H1 (cell line): ENCODE measurements around the gene ASB1. TPM values are rescaled to one million over a fixed set of nuclear protein-coding genes. Genes with fewer than 3 reads are reported as not detected.
A peak's percentile ranks its signal among the peaks of the same experiment; 100 is the strongest.

Source experiments
- CTCF ChIA-PET: fragments of 300-600 bp; sonication (Branson Sonifier 250); formaldehyde crosslinking; loops from one replicate; lab custom pipeline; 2021; ENCODE audit not compliant: partially characterized antibody; lab: Charles Lee
- POLR2A ChIA-PET: fragments of 300-600 bp; sonication (Branson Sonifier 250); formaldehyde crosslinking; loops from one replicate; lab custom pipeline; 2021; ENCODE audit warnings: inconsistent platforms; ENCODE audit not compliant: partially characterized antibody; lab: Charles Lee
- DNase-seq, 2 experiments: peaks; one replicate each; pipeline versions ENCODE4 v3.0.0 to v3.0.0-alpha.2; 2010 to 2022; ENCODE audit warnings: low spot score in 2 of 2, low read depth in 1 of 2, mixed read lengths in 1 of 2
- FAIRE-seq: peaks from 2 replicates; lab custom pipeline; 2011; peaks lifted over from hg19 to GRCh38; lab: Jason Lieb, UNC
- H2AFZ ChIP-seq: 2 replicates; pipeline ENCODE4 v1.8.1; 2012; ENCODE audit warnings: low read length, inconsistent platforms
- H2AK5ac ChIP-seq: 2 replicates; pipeline ENCODE4 v1.6.1; 2013; ENCODE audit warnings: low read depth, low read length
- H2BK120ac ChIP-seq: replicated peaks from 2 replicates; pipeline ENCODE3; 2013; ENCODE audit warnings: low read depth, low read length, inconsistent platforms
- H2BK12ac ChIP-seq: 2 replicates; pipeline ENCODE4 v1.6.1; 2013; ENCODE audit warnings: low read depth, low read length
- H2BK15ac ChIP-seq: 2 replicates; pipeline ENCODE4 v1.6.1; 2013; ENCODE audit warnings: low read length
- H2BK20ac ChIP-seq: 2 replicates; pipeline ENCODE4 v1.6.1; 2013; ENCODE audit warnings: low read length
- H2BK5ac ChIP-seq: 2 replicates; pipeline ENCODE4 v1.6.1; 2013; ENCODE audit warnings: low read depth, low read length
- H3K14ac ChIP-seq: 2 replicates; pipeline ENCODE4 v1.6.1; 2013; ENCODE audit warnings: inconsistent platforms; ENCODE audit not compliant: insufficient read length
- H3K18ac ChIP-seq: 2 replicates; pipeline ENCODE4 v1.6.1; 2013; ENCODE audit warnings: low read length; ENCODE audit errors: extremely low read depth
- H3K23ac ChIP-seq: 2 replicates; pipeline ENCODE4 v1.6.1; 2013; ENCODE audit warnings: inconsistent platforms; ENCODE audit not compliant: insufficient read length
- H3K23me2 ChIP-seq: 2 replicates; pipeline ENCODE4 v1.6.1; 2013; ENCODE audit warnings: low read depth, low read length
- H3K27ac ChIP-seq: 2 replicates; pipeline ENCODE4 v1.6.1; 2011; ENCODE audit warnings: low read depth, low read length, inconsistent platforms
- H3K27me3 ChIP-seq, 4 experiments: replicated peaks in 1 of 4; 1 replicate in 1 of 4; 2 replicates in 3 of 4; pipeline versions ENCODE4 v1.6.1 to v1.8.1; 2011 to 2013; ENCODE audit warnings: low read length in 3 of 4, mild to moderate bottlenecking in 3 of 4, inconsistent platforms in 2 of 4, mixed read lengths in 2 of 4, moderate library complexity in 1 of 4; ENCODE audit not compliant: control insufficient read depth in 3 of 4, insufficient read depth in 3 of 4; ENCODE audit errors: extremely low read depth in 1 of 4
- H3K36me3 ChIP-seq, 4 experiments: 2 replicates each; pipeline versions ENCODE4 v1.6.1 to v1.8.1; 2011 to 2013; ENCODE audit warnings: mild to moderate bottlenecking in 4 of 4, low read length in 3 of 4, moderate library complexity in 2 of 4, control low read depth in 1 of 4, inconsistent platforms in 1 of 4; ENCODE audit not compliant: insufficient read depth in 4 of 4, control insufficient read depth in 2 of 4
- H3K4ac ChIP-seq: replicated peaks from 2 replicates; pipeline ENCODE3; 2013; ENCODE audit warnings: low read length, low read depth, mixed read lengths, inconsistent platforms; ENCODE audit not compliant: insufficient read length
- H3K4me1 ChIP-seq, 4 experiments: replicated peaks in 1 of 4; 1 replicate in 1 of 4; 2 replicates in 3 of 4; pipeline versions ENCODE4 v1.6.1 to v1.8.1; 2011 to 2013; ENCODE audit warnings: low read length in 3 of 4, inconsistent platforms in 2 of 4, mixed read lengths in 1 of 4; ENCODE audit not compliant: insufficient read depth in 4 of 4, control insufficient read depth in 3 of 4
- H3K4me2 ChIP-seq, 2 experiments: 2 replicates each; pipeline versions ENCODE4 v1.6.1 to v1.8.1; 2011 to 2013; ENCODE audit warnings: low read depth in 2 of 2, low read length in 2 of 2, control low read depth in 1 of 2, inconsistent platforms in 1 of 2, mild to moderate bottlenecking in 1 of 2; ENCODE audit not compliant: insufficient read depth in 1 of 2
- H3K4me3 ChIP-seq, 4 experiments: fragments of 200-600, 300-600 bp in 1 of 4; sonication (generic), shearing (Covaris generic), sonication (Bioruptor Twin) in 1 of 4; 2 replicates each; pipeline versions ENCODE4 v1.5.1 to v1.8.1; 2011 to 2016; ENCODE audit warnings: low read length in 4 of 4, low read depth in 3 of 4, control low read depth in 2 of 4, inconsistent platforms in 2 of 4, mild to moderate bottlenecking in 2 of 4, mixed read lengths in 1 of 4, moderate library complexity in 1 of 4; ENCODE audit not compliant: insufficient read depth in 2 of 4; ENCODE audit errors: extremely low read depth in 1 of 4
- H3K56ac ChIP-seq: replicated peaks from 2 replicates; pipeline ENCODE3; 2013; ENCODE audit warnings: low read depth, mild to moderate bottlenecking, mixed read lengths, low read length, inconsistent platforms; ENCODE audit not compliant: insufficient read length
- H3K79me1 ChIP-seq: 2 replicates; pipeline ENCODE4 v1.6.1; 2013; ENCODE audit warnings: low read depth, low read length, control low read depth
- H3K79me2 ChIP-seq, 2 experiments: 2 replicates each; pipeline versions ENCODE4 v1.6.1 to v1.8.1; 2012 to 2013; ENCODE audit warnings: low read length in 2 of 2, mild to moderate bottlenecking in 2 of 2, inconsistent platforms in 1 of 2; ENCODE audit not compliant: insufficient read depth in 2 of 2, control insufficient read depth in 1 of 2
- H3K9ac ChIP-seq, 4 experiments: replicated peaks in 1 of 4; 1 replicate in 1 of 4; 2 replicates in 3 of 4; pipeline versions ENCODE4 v1.6.1 to v1.8.1; 2011 to 2013; ENCODE audit warnings: low read depth in 3 of 4, low read length in 3 of 4, control low read depth in 2 of 4, mild to moderate bottlenecking in 2 of 4, moderate library complexity in 2 of 4, inconsistent platforms in 1 of 4; ENCODE audit errors: extremely low read depth in 1 of 4
- H3K9me3 ChIP-seq, 2 experiments: 2 replicates each; pipeline versions ENCODE4 v1.6.1 to v1.8.1; 2012 to 2013; ENCODE audit warnings: mild to moderate bottlenecking in 2 of 2, moderate library complexity in 2 of 2, control low read depth in 1 of 2, inconsistent platforms in 1 of 2, low read depth in 1 of 2, low read length in 1 of 2, mixed read lengths in 1 of 2; ENCODE audit not compliant: insufficient read depth in 2 of 2
- H4K20me1 ChIP-seq, 2 experiments: replicated peaks in 1 of 2; 2 replicates each; pipeline versions ENCODE3 to v1.8.1; 2011 to 2013; ENCODE audit warnings: inconsistent platforms in 2 of 2, low read length in 2 of 2, mild to moderate bottlenecking in 1 of 2; ENCODE audit not compliant: insufficient read depth in 2 of 2, control insufficient read depth in 1 of 2
- H4K5ac ChIP-seq: 2 replicates; pipeline ENCODE4 v1.6.1; 2013; ENCODE audit warnings: low read length, low read depth, mixed read lengths, inconsistent platforms; ENCODE audit not compliant: insufficient read length
- H4K8ac ChIP-seq: 2 replicates; pipeline ENCODE4 v1.8.0; 2013; ENCODE audit warnings: mild to moderate bottlenecking, moderate library complexity, low read length, inconsistent platforms; ENCODE audit not compliant: insufficient read depth; ENCODE audit errors: extremely low read depth
- H4K91ac ChIP-seq: replicated peaks from 2 replicates; pipeline ENCODE3; 2013; ENCODE audit warnings: low read length, mixed read lengths, inconsistent platforms; ENCODE audit not compliant: insufficient read length
- BACH1 ChIP-seq: IDR thresholded peaks from 2 replicates; pipeline ENCODE4 v1.6.1; 2012; ENCODE audit warnings: low read length, improper control_type of control experiment
- BRCA1 ChIP-seq: IDR thresholded peaks from 2 replicates; pipeline ENCODE4 v1.6.1; 2012; ENCODE audit warnings: low read depth, low read length, improper control_type of control experiment
- FOSL1 ChIP-seq: IDR thresholded peaks from 2 replicates; pipeline ENCODE4 v1.6.1; 2011; ENCODE audit warnings: mild to moderate bottlenecking, low read depth, low read length, moderate library complexity; ENCODE audit not compliant: insufficient read depth
- POU5F1 ChIP-seq: IDR thresholded peaks from 2 replicates; pipeline ENCODE4 v1.6.1; 2011; ENCODE audit warnings: low read depth, mild to moderate bottlenecking, low read length, moderate library complexity
- RXRA ChIP-seq: IDR thresholded peaks from 2 replicates; pipeline ENCODE4 v1.6.1; 2011; ENCODE audit warnings: low read depth, mild to moderate bottlenecking, low read length, moderate library complexity; ENCODE audit not compliant: insufficient read depth
- SAP30 ChIP-seq: fragments of 300-600 bp; sonication (generic); IDR thresholded peaks from 2 replicates; pipeline ENCODE4 v1.7.1; 2012; ENCODE audit warnings: low read length, moderate library complexity, mild to moderate bottlenecking, inconsistent platforms; ENCODE audit not compliant: insufficient read depth, insufficient replicate concordance
- SIN3A ChIP-seq, 2 experiments: IDR thresholded peaks in 1 of 2; conservative IDR thresholded peaks in 1 of 2; 2 replicates each; pipeline ENCODE4 v1.6.1; 2011 to 2012; ENCODE audit warnings: low read length in 2 of 2, improper control_type of control experiment in 1 of 2, low read depth in 1 of 2, mild to moderate bottlenecking in 1 of 2
- YY1 ChIP-seq: IDR thresholded peaks from 2 replicates; pipeline ENCODE4 v1.6.1; 2011; ENCODE audit warnings: low read depth, mild to moderate bottlenecking, low read length
- WGBS, 2 experiments: shearing (Covaris generic) in 1 of 2; methylation state at CpG; one replicate each; pipeline versions ENCODE4 v1.1.6 to v1.1.7; 2013 to 2015; ENCODE audit warnings: low lambda C conversion rate in 2 of 2, mixed read lengths in 2 of 2, inconsistent platforms in 1 of 2, low coverage in 1 of 2, missing lambda C conversion rate in 1 of 2; ENCODE audit not compliant: insufficient replicate concordance in 2 of 2, insufficient coverage in 1 of 2, insufficient read length in 1 of 2; ENCODE audit errors: extremely low coverage in 1 of 2, missing lambda C conversion rate in 1 of 2; 5-methylcytosine and 5-hydroxymethylcytosine counted together
- polyA plus RNA-seq, 7 experiments: library from polyadenylated mRNA; depleted of rRNA in 3 of 7; stranded (reverse) in 5 of 7; unstranded in 2 of 7; fragments of >200 nt in 5 of 7; fragments of 200-250 nt in 2 of 7; gene quantifications; 1 replicate in 5 of 7; 2 replicates in 1 of 7; 4 replicates in 1 of 7; pipeline versions ENCODE4 v1.2.1 to v1.2.3, GENCODE V29; 2011 to 2013; ENCODE audit warnings: missing spikeins in 2 of 7, mixed read lengths in 2 of 7
- total RNA-seq: library from RNA; stranded (reverse); fragmentation: NEBNext Ultra II Directional; extraction: Animal tissue kit (Norgen Biotek cat#: 25700); gene quantifications from 2 replicates; pipeline ENCODE4 v1.2.1, GENCODE V29; 2021
- TF ChIP-seq, protein P1 (sequence below): IDR thresholded peaks from 2 replicates; pipeline ENCODE4 v1.6.1; 2012; ENCODE audit warnings: inconsistent platforms
- TF ChIP-seq, protein P2 (sequence below): IDR thresholded peaks from 2 replicates; pipeline ENCODE4 v1.6.1; 2011; ENCODE audit warnings: low read length, improper control_type of control experiment

The ASB1 gene
- total and polyA plus RNA-seq, 2 of the 8 experiments (the other 6 are each of a cell fraction or from before 2014, with no cell fraction given), result 24.1 to 36.0 TPM

DNA sequence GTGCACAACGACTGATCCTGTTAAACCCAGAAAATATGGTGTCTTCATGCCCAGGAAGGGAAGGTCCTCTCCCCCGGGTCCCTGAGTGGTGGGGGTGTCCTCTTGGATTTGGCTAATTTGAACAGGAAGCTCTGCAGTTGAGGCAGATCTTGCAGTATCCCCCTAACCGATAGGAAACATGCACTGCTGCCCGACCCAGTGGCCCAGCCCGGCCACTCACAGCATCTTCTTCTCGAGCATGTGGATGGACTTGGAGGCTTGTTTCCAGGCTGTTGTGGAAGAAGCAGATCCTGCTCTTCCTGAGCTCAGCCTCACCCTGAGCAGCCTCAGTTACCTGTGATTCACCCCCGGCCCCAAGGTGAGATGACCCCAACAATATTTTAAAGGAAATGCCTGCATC lies 46.4 kb upstream of the ASB1 start:
- Histone ChIP-seq H2BK120ac (no peak overlapping the region), H3K27ac (no peak overlapping the region; the same call in 1 of the 2 replicates), H3K4me3 (no peak overlapping the region), H3K4ac (no peak overlapping the region), H3K4me2 (0 out of 4 replicates have a peak overlapping the region, but pooled peaks of 1 of the 2 experiments have one; percentile 11), H2BK20ac (0 out of 2 replicates have a peak overlapping the region, but pooled peaks have one; percentile 13), H3K79me2 (no peaks in the 10 kb centered on the region), H4K8ac (peak overlapping the region; percentile 28; the same call in 1 of the 2 replicates), H2AK5ac (no peak overlapping the region), H3K79me1 (no peaks in the 10 kb centered on the region), H4K91ac (no peak overlapping the region), H3K9me3 (no peaks in the 10 kb centered on the region), H3K14ac (no peak overlapping the region), H3K56ac (no peak overlapping the region), H3K9ac (no peak overlapping the region), H3K23ac (no peak overlapping the region), H3K36me3 (peaks cover 0 to 2% (median 0%) of the 10 kb centered on the region in 4 experiments; a peak in 1 of 8 replicates), H2BK15ac (no peak overlapping the region), H2BK5ac (no peak overlapping the region), H2AFZ (no peak overlapping the region), H3K23me2 (no peaks in the 10 kb centered on the region), H3K18ac (no peak overlapping the region), H3K27me3 (no peaks in the 10 kb centered on the region), H4K20me1 (no peaks in the 10 kb centered on the region), H4K5ac (no peak overlapping the region), H2BK12ac (no peak overlapping the region), H3K4me1 (peaks cover 3 to 21% (median 12%) of the 10 kb centered on the region in 4 experiments)
- FAIRE-seq (no peak), DNase-seq (no peak)
- no peak for TF ChIP-seq SAP30
- no peak for TF ChIP-seq YY1
- TF ChIP-seq BRCA1, result no peak
- no peak for TF ChIP-seq BACH1
- no peak for TF ChIP-seq FOSL1
- TF ChIP-seq SIN3A (conservative IDR thresholded peaks at IDR 0.05 in 1 of 2, IDR thresholded peaks at IDR 0.05 in 1 of 2; ENCODE audit: low read depth in 1 of 2, low read length in 2 of 2), result no peak
- TF ChIP-seq, protein P1, sequence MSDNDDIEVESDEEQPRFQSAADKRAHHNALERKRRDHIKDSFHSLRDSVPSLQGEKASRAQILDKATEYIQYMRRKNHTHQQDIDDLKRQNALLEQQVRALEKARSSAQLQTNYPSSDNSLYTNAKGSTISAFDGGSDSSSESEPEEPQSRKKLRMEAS, result no peak
- TF ChIP-seq POU5F1, result no peak
- no peak for TF ChIP-seq RXRA
- TF ChIP-seq, protein P2, sequence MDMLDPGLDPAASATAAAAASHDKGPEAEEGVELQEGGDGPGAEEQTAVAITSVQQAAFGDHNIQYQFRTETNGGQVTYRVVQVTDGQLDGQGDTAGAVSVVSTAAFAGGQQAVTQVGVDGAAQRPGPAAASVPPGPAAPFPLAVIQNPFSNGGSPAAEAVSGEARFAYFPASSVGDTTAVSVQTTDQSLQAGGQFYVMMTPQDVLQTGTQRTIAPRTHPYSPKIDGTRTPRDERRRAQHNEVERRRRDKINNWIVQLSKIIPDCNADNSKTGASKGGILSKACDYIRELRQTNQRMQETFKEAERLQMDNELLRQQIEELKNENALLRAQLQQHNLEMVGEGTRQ, result no peak
- WGBS, 2 experiments, result 94% methylated on average over 7 of the region's 7 CpGs; no CpG with 5 or more reads in 1 of the 2 experiments
- ChIA-PET POLR2A (interaction anchor here (1.1 kb wide), 1 partner anchor 47 kb away, joined by 3 read pairs; no protein-coding TSS in a partner anchor), CTCF (interaction anchor here (1.0 to 1.9 kb wide), 4 partner anchors 10 to 117 kb away, joined by 3 to 10 read pairs (median 4); no protein-coding TSS in a partner anchor)
